Heart left ventricle (tissue), 13 donors: ENCODE results near the gene BAX.

Experiments
- CTCF ChIP-seq, 12 donors: fragments of 200-600 bp; sonication (generic) in 4 of 12; IDR thresholded peaks; one replicate each; pipeline versions ENCODE4 v1.5.0 to v1.8.0; 2018 to 2022; ENCODE audit warnings: antibody characterized with exemption in 12 of 12, mild to moderate bottlenecking in 5 of 12
- POLR2A ChIP-seq, 2 donors: fragments of 450-650 bp; IDR thresholded peaks; one replicate each; pipeline ENCODE4 v1.6.1; 2017; ENCODE audit warnings: antibody characterized with exemption in 2 of 2, mild to moderate bottlenecking in 2 of 2, moderate library complexity in 2 of 2
- donor health status: ischemic (EF 13 %, LVEDD 7.1; RV severe dilation, severe dysfunction).
- donor health status: DM: no; HTN: yes; CAD: no.
- donor health status: DM: no; HTN: no; CAD: no.
- donor health status: ischemic (EF 25% LVEDD 6.9; RV normal size, moderate dysfunction).
- donor health status: ischemic (EF 25% LVEDD 5.7; RV mildly dilated, moderate dysfunction).
- donor health status: ischemic (EF 35%, LVEDD 5.7; RV mildly dilated, moderate dysfunction).
- donor health status: nonischemic (EF 11% LVEDD 7.7; RV severe dilation, severe dysfunction).
- donor health status: DM: yes; HTN: yes; CAD: no.
- donor health status: PGD.
- donor health status: ischemic (EF 29% LVEDD 5.4; RV normal size, mild dysfunction).
- donor health status: nonischemic (EF 23%, LVEDD 6.1; RV moderate dilation, normal function).

GRCh38 chr19:48962849-48963165 lies 8.1 kb downstream of the BAX start:
- TF ChIP-seq POLR2A (IDR thresholded peaks at IDR 0.05), result no peak
- no peak for TF ChIP-seq CTCF (IDR thresholded peaks at IDR 0.05)
